IPS DF 6.9 (cell line): ENCODE measurements around the gene WDR64.

Experiments
- DNase-seq: peaks from one replicate; pipeline ENCODE4 v3.0.0-alpha.2; 2013; ENCODE audit warnings: low read depth, low spot score
- H3K27ac ChIP-seq: one replicate; pipeline ENCODE4 v1.5.1; 2013; ENCODE audit warnings: low read length, control low read depth
- H3K27me3 ChIP-seq: 2 replicates; pipeline ENCODE4 v1.6.1; 2013; ENCODE audit warnings: mild to moderate bottlenecking, low read length; ENCODE audit not compliant: control insufficient read depth, insufficient read depth
- H3K36me3 ChIP-seq: 2 replicates; pipeline ENCODE4 v1.6.1; 2013; ENCODE audit warnings: low read length; ENCODE audit not compliant: control insufficient read depth, insufficient read depth
- H3K4me1 ChIP-seq: 2 replicates; pipeline ENCODE4 v1.6.1; 2013; ENCODE audit warnings: low read length; ENCODE audit not compliant: control insufficient read depth, insufficient read depth
- H3K4me3 ChIP-seq: 2 replicates; pipeline ENCODE4 v1.5.1; 2013; ENCODE audit warnings: mild to moderate bottlenecking, low read length
- H3K9me3 ChIP-seq: 2 replicates; pipeline ENCODE4 v1.6.1; 2013; ENCODE audit warnings: low read length, inconsistent platforms; ENCODE audit not compliant: control insufficient read depth, insufficient read depth
- WGBS: extraction: QIAGEN DNeasy Blood & Tissue Kit; methylation state at CpG from one replicate; pipeline ENCODE4 v1.1.7; 2013; ENCODE audit warnings: mixed read lengths, missing lambda C conversion rate; ENCODE audit not compliant: insufficient read length, insufficient coverage; 5-methylcytosine and 5-hydroxymethylcytosine counted together

The WDR64 gene

DNA sequence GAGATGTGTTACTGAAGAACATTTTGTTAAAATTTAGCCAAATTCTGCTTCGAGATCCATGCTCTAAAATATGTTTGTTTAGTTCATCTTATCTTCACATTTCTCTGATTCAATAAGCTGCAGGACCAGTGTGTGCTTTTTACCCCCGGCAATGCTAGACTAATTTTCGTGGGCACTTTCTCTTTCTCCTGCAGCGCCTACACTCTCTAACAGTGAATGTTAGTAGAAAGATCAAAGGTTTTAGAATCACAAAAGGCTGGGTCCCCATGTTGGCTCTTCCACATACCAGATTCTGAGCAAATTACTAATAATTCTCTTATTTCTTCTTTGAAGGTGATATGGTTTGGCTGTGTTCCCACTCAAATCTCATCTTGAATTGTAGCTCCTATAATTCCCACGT, 20.4 kb upstream of the WDR64 start:
- peaks cover 1% of the 10 kb centered on the region; the same call in 1 of the 2 replicates for H3K4me1 ChIP-seq
- WGBS = no CpG with 5 or more reads among the region's 5 CpGs

DNA sequence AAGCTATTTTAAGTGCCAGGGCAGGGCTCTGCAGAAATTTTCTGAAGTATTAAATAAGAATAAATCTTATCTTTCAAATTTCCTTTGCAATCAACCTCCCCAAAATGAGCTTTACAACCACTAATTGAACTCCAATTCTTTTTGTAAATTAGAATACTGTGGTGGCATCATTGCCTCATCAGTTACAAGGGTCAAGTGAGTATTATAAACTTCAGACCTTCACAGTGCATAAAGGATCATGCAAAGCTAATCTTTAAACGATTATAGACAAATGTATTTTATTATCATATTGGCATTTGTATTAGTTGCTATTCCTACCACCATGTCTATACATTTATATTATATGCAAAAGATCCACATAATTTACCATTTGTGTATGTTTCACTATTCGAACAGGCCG, 19.1 kb upstream of the WDR64 start:
- Histone ChIP-seq H3K27me3 (no peaks in the 10 kb centered on the region), H3K4me1 (peaks cover 1% of the 10 kb centered on the region; the same call in 1 of the 2 replicates), H3K9me3 (no peaks in the 10 kb centered on the region), H3K4me3 (no peak overlapping the region), H3K27ac (no peak overlapping the region), H3K36me3 (peaks cover 4% of the 10 kb centered on the region; the same call in 1 of the 2 replicates)
- DNase-seq = no peak
- WGBS = no CpG with 5 or more reads among the region's 3 CpGs

More for the DNA sequence above, 20.4 kb upstream of the WDR64 start:
- Histone ChIP-seq H3K27ac (no peak overlapping the region), H3K9me3 (no peaks in the 10 kb centered on the region), H3K4me3 (no peak overlapping the region), H3K27me3 (no peaks in the 10 kb centered on the region), H3K36me3 (peaks cover 4% of the 10 kb centered on the region; the same call in 1 of the 2 replicates)
- DNase-seq = no peak

DNA sequence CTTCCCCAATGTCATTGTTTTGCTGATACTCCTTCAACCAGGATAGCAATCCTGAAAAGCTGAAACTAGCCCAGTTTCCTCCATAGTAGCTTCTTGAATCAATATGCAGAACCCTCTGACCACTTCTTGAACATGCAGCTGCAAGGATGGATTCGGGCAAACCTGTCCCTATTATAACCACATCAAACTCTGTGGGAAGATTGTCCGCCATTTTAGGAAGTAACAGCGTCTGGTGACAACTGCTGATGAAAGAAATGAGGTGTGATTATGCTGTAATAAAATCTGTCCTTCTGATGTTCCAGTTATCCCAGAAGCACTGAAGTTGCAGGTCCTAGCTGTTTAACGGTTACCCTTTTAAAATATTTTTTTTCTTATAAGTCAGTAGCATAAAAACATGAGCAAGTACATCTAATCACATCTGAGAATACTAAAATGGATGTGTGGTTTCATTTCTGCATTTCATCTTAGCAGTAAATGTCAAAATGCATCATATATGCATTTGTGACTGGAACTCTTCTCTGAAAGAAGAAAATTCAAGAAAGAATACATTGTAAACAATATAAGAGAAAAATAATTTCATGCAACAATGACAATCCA, 16.4 kb upstream of the WDR64 start:
- no peaks in the 10 kb centered on the region for H3K27me3 ChIP-seq
- no peaks in the 10 kb centered on the region for H3K9me3 ChIP-seq
- WGBS = no CpG with 5 or more reads among the region's 4 CpGs
- no peak overlapping the region for H3K4me3 ChIP-seq
- H3K27ac ChIP-seq = no peak overlapping the region
- DNase-seq = no peak
- peaks cover 3% of the 10 kb centered on the region; the same call in 1 of the 2 replicates for H3K4me1 ChIP-seq
- peaks cover 4% of the 10 kb centered on the region; the same call in 1 of the 2 replicates for H3K36me3 ChIP-seq

- Histone ChIP-seq H3K36me3 (peaks cover 4% of the 10 kb centered on the region; the same call in 1 of the 2 replicates), H3K27me3 (no peaks in the 10 kb centered on the region)
These were observed 15.8 kb upstream of the WDR64 start for GRCh38 chr1:241636291-241636690.

DNA sequence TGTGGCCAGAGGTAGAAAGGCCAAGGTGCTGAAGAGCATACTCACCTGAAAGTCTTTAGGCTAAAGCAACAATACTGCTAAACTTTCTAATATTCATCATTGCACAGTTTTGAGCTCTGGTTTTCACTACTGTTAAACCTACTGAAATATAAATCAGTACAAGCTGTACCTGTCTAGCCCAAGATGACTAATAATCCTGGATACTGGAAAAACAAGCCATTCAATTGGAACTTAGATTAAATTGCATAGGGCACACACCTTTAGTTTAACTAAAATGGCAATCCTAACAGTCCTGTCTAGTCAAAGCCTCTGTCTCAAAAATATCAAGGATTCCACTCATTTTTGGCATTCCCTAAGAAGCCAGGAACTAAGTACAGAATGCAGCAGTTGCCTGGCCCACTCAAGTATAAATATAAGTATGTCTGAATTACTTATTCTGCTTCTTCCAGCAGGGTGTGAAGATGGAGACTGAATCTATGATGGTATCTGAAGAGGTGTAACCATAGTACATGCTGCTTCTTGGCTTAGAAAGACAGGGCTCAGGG, 15.0 kb upstream of the WDR64 start:
- Histone ChIP-seq H3K36me3 (peaks cover 4% of the 10 kb centered on the region; the same call in 1 of the 2 replicates), H3K4me3 (no peak overlapping the region), H3K27ac (no peak overlapping the region), H3K4me1 (peaks cover 3% of the 10 kb centered on the region; the same call in 1 of the 2 replicates), H3K9me3 (no peaks in the 10 kb centered on the region), H3K27me3 (no peaks in the 10 kb centered on the region)
- DNase-seq = no peak

More at GRCh38 chr1:241636291-241636690, 15.8 kb upstream of the WDR64 start:
- H3K4me1 ChIP-seq = peaks cover 3% of the 10 kb centered on the region; the same call in 1 of the 2 replicates
- no peak for DNase-seq
- no peaks in the 10 kb centered on the region for H3K9me3 ChIP-seq
- H3K4me3 ChIP-seq = no peak overlapping the region
- H3K27ac ChIP-seq = no peak overlapping the region
- WGBS = no CpG with 5 or more reads among the region's 1 CpG

GRCh38 chr1:241637604-241638003, 14.5 kb upstream of the WDR64 start:
- peaks cover 4% of the 10 kb centered on the region; the same call in 1 of the 2 replicates for H3K36me3 ChIP-seq
- no peaks in the 10 kb centered on the region; the same call in 1 of the 2 replicates for H3K9me3 ChIP-seq
- no peak overlapping the region for H3K27ac ChIP-seq
- H3K27me3 ChIP-seq = no peaks in the 10 kb centered on the region
- no peak overlapping the region for H3K4me3 ChIP-seq
- H3K4me1 ChIP-seq = peaks cover 2% of the 10 kb centered on the region; the same call in 1 of the 2 replicates
- no peak for DNase-seq
- WGBS = no CpG with 5 or more reads among the region's 4 CpGs

DNA sequence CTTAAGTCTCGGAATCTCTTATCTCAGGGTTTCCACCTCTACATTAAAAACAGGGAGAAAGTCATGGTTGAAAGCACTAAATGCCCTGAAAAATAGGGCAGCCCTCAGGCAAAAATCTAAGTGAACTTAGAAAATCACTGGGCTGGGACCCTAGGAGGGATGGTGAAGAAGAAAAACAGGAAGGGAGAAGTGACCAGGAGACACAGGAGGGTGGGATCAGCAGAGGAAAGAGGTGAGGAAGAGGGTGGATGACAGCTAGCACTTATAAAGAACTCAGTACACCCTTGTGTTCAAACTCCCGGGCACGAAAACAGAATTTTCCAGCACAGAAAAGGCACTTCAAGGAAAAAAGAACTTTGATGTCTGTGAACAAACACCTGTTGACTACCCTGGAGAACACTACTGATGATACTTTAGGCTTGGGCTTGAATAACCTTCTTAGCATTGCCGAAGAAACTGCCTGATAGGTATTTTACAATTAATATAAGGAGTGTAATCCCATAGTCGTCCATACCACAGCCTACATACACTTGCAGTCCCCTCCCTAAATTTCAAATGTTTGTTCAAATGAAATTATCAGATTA, 13.9 kb upstream of the WDR64 start:
- Histone ChIP-seq H3K9me3 (no peaks in the 10 kb centered on the region; the same call in 1 of the 2 replicates), H3K27me3 (no peaks in the 10 kb centered on the region), H3K4me1 (peaks cover 2% of the 10 kb centered on the region; the same call in 1 of the 2 replicates), H3K27ac (no peak overlapping the region), H3K4me3 (no peak overlapping the region), H3K36me3 (peaks cover 4% of the 10 kb centered on the region; the same call in 1 of the 2 replicates)
- DNase-seq = no peak
- no CpG with 5 or more reads among the region's 5 CpGs for WGBS

DNA sequence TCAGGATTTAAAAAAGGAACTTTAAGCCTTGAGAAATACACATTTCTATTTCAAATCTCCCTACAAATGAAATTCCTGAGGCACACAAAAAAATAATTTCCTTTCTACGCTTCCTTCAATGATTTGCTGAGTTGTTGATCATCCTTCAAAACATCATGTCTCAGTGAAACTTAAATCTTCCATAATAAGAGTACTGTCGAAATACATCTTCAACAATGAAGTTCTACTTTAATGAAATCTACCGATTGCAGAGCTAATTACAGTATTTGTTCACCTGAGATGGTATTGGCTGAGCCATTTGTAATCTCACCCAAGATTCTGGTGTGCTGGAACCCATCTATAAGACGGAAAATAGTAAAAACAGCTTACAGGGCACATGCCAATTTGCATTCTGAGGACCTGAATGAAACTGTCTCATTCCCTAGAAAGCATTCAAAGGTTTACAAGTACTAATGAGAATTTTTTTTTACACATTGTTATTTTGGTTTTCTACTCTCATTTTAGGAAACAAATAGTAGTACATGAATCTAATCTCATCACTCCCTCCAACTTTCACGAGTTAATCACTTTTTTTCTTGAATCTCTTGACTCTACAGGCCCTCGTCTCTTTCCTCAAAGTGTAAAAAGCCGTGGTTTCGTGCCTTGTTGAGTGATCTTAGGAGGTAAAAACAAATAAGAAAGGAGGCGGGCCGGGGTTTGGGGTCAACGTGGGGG, 13.0 kb upstream of the WDR64 start:
- no peak for DNase-seq
- H3K4me1 ChIP-seq = peaks cover 2% of the 10 kb centered on the region; the same call in 1 of the 2 replicates

DNA sequence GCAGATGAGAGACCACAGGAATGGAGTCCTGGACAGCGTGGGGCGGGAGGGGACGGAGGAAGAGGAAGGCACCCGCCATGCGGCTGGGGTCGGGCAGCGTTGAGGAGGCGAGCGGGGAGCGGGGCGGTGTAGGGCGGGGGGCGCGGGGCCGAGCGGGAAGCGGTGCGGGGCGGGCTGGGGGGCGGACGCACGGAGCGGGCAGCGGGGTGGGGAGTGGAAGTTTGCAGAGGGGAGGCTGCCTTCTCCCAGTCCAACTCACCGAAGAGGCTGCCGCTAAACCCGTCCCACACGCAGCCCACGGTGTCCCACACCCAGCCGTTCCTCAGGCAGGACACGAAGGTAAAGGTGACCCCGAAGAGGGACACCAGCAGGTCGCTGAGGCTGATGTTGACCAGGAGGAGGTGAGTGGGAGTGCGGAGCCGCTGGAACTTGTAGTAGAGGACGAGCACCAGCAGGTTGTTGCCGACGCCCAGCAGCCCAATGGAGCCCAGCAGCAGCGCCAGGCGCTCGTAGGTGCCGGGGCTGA, 12.4 kb upstream of the WDR64 start:
- H3K4me3 ChIP-seq = peak overlapping the region; percentile 83
- peaks cover 4% of the 10 kb centered on the region; the same call in 1 of the 2 replicates for H3K36me3 ChIP-seq
- no CpG with 5 or more reads among the region's 42 CpGs for WGBS
- no peaks in the 10 kb centered on the region; the same call in 1 of the 2 replicates for H3K9me3 ChIP-seq
- H3K27me3 ChIP-seq = no peaks in the 10 kb centered on the region
- DNase-seq = no peak
- H3K4me1 ChIP-seq = peaks cover 2% of the 10 kb centered on the region; the same call in 1 of the 2 replicates
- no peak overlapping the region for H3K27ac ChIP-seq

More for the DNA sequence above, 13.0 kb upstream of the WDR64 start:
- no CpG with 5 or more reads among the region's 11 CpGs for WGBS
- peaks cover 4% of the 10 kb centered on the region; the same call in 1 of the 2 replicates for H3K36me3 ChIP-seq
- no peaks in the 10 kb centered on the region for H3K27me3 ChIP-seq
- H3K9me3 ChIP-seq = no peaks in the 10 kb centered on the region; the same call in 1 of the 2 replicates
- H3K4me3 ChIP-seq = peak overlapping the region; percentile 83
- H3K27ac ChIP-seq = no peak overlapping the region
